Psoas muscle (tissue), 8 donors: ENCODE data around the gene OR1E1. TPM values are rescaled to one million over a fixed set of nuclear protein-coding genes. Genes with fewer than 3 reads are reported as not detected.
"Not testable (repeated sequence)": the region's sequence is repeated elsewhere in the genome, so short reads cannot be mapped to it uniquely, and the experiment has no call there.

ENCODE experiments used
- ATAC-seq, 4 donors: fragments of 200-7000 bp; cut with Tn5 transposase; one replicate each; pipeline ENCODE4 v1.9.1; 2020; ENCODE audit warnings: moderate library complexity in 3 of 4, mild to moderate bottlenecking in 2 of 4
- DNase-seq, 2 donors: peaks; one replicate each; pipeline ENCODE4 v3.0.0-alpha.2; 2020
- H3K27ac ChIP-seq: fragments of 200-600 bp; one replicate; pipeline ENCODE4 v1.8.0; 2022
- H3K27me3 ChIP-seq, 3 donors: fragments of 200-600 bp in 1 of 3; one replicate each; pipeline versions ENCODE4 v1.6.1 to v1.8.0; 2013 to 2022; ENCODE audit warnings: low read length in 2 of 3, mild to moderate bottlenecking in 2 of 3, moderate library complexity in 1 of 3; ENCODE audit not compliant: insufficient read depth in 3 of 3
- H3K36me3 ChIP-seq, 2 donors: fragments of 200-600 bp in 1 of 2; one replicate each; pipeline versions ENCODE4 v1.6.1 to v1.8.0; 2013 to 2022; ENCODE audit warnings: low read depth in 1 of 2, mild to moderate bottlenecking in 1 of 2, moderate library complexity in 1 of 2; ENCODE audit not compliant: insufficient read depth in 1 of 2
- H3K4me1 ChIP-seq: fragments of 200-600 bp; one replicate; pipeline ENCODE4 v1.8.0; 2022
- H3K4me3 ChIP-seq: fragments of 200-600 bp; one replicate; pipeline ENCODE4 v1.8.0; 2022; ENCODE audit warnings: mild to moderate bottlenecking
- H3K9me3 ChIP-seq: fragments of 200-600 bp; one replicate; pipeline ENCODE4 v1.8.0; 2022
- CTCF ChIP-seq: fragments of 200-600 bp; IDR thresholded peaks from one replicate; pipeline ENCODE4 v1.8.0; 2022; ENCODE audit warnings: antibody characterized with exemption
- WGBS, 3 donors: extraction: QIAGEN DNeasy Blood & Tissue Kit; methylation state at CpG; one replicate each; pipeline versions ENCODE4 v1.1.6 to v1.1.7; 2013; 5-methylcytosine and 5-hydroxymethylcytosine counted together
- intact Hi-C, 2 donors: fragments of 100-400 bp; cut with DNase I; formaldehyde crosslinking; loops; one replicate each; pipeline versions ENCODE4 v1.11.0 to v1.14.2; 2022
- long read RNA-seq, 2 donors: library from polyadenylated mRNA; unstranded; transcript quantifications; one replicate each; pipeline ENCODE4 v2.0.0, GENCODE V29; 2021
- polyA plus RNA-seq, 3 donors: library from polyadenylated mRNA; stranded (reverse); fragments of 200-250 nt; gene quantifications; one replicate each; pipeline ENCODE4 v1.2.3, GENCODE V29; 2013
- total RNA-seq, 4 donors: library from RNA; stranded (reverse); fragmentation: NEBNext Ultra II Directional in 2 of 4; extraction: Animal tissue kit (Norgen Biotek cat#: 25700) in 2 of 4; gene quantifications; one replicate each; pipeline versions ENCODE4 v1.2.1 to v1.2.4, GENCODE V29; 2021 to 2023
- donor health status: healthy with polysubstance abuse.
- donor health status: DM: no; HTN: no; CAD: no; lungs with moderate emphysema.
- donor health status: Bipolar disorder and iron deficiency.
- donor health status: healthy.
- donor health status: DM: yes; HTN: yes; CAD: no.
- donor health status: DM: no; HTN: no; CAD: no.
- donor health status: DM: no; HTN: no; CAD: no.
- donor health status: DM: yes; HTN: yes; CAD: no.

OR1E1 gene
- total RNA-seq (under 1 TPM in 1 of 4 donors, not detected in 3; 0.34 TPM), polyA plus RNA-seq (under 1 TPM in 1 of 3 donors, not detected in 2; 0.04 TPM)
- long read RNA-seq, donor 1: 0 reads
- long read RNA-seq, donor 2: 0 reads

GRCh38 chr17:3398310-3398709 lies at the start of gene OR1E1:
OR1E1 (minus strand) TSS chr17:3398410; CDS start chr17:3398410, 0 bp downstream.
- H3K27me3 ChIP-seq: no peaks in the 10 kb centered on the region
- TF ChIP-seq CTCF: no peak
- no peak for DNase-seq
- no peak for ATAC-seq
- no peak within 1 kb of the TSS for H3K27ac ChIP-seq
- intact Hi-C loops: no loop called here
- H3K4me3 ChIP-seq: no peak within 1 kb of the TSS
- WGBS, 3 donors: 74 to 86% (median 83%) methylated on average over 1 of the region's 1 CpG
- H3K36me3 ChIP-seq: no peaks in the 10 kb centered on the region
- no peaks in the 10 kb centered on the region for H3K4me1 ChIP-seq
- H3K9me3 ChIP-seq: no peaks in the 10 kb centered on the region

GRCh38 chr17:3447625-3448024 lies 49.4 kb upstream of the OR1E1 start:
- H3K27ac ChIP-seq: no peak overlapping the region
- H3K36me3 ChIP-seq: no peaks in the 10 kb centered on the region
- WGBS, 3 donors: 57 to 63% (median 61%) methylated on average over 2 of the region's 2 CpGs
- DNase-seq: no peak
- H3K9me3 ChIP-seq: no peaks in the 10 kb centered on the region
- no peak for TF ChIP-seq CTCF
- ATAC-seq: no peak
- H3K27me3 ChIP-seq: no peaks in the 10 kb centered on the region
- intact Hi-C loops: no loop called here
- H3K4me1 ChIP-seq: no peaks in the 10 kb centered on the region
- no peak overlapping the region for H3K4me3 ChIP-seq

GRCh38 chr17:3440451-3440850 lies 42.2 kb upstream of the OR1E1 start:
- TF ChIP-seq CTCF: no peak
- no peak for ATAC-seq
- intact Hi-C loops: no loop called here
- Histone ChIP-seq H3K27ac (no peak overlapping the region), H3K27me3 (peaks cover 0 to 5% (median 0%) of the 10 kb centered on the region in 3 donors), H3K36me3 (no peaks in the 10 kb centered on the region), H3K4me3 (no peak overlapping the region), H3K4me1 (no peaks in the 10 kb centered on the region), H3K9me3 (no peaks in the 10 kb centered on the region)
- WGBS, 3 donors: 68 to 85% (median 70%) methylated on average over 2 of the region's 2 CpGs
- DNase-seq: no peak

- Histone ChIP-seq H3K27ac (no peak overlapping the region), H3K36me3 (no peaks in the 10 kb centered on the region), H3K9me3 (no peaks in the 10 kb centered on the region), H3K4me3 (no peak overlapping the region), H3K4me1 (no peaks in the 10 kb centered on the region), H3K27me3 (peaks cover 0 to 5% (median 0%) of the 10 kb centered on the region in 3 donors)
- no peak for DNase-seq
- intact Hi-C loops: no loop called here
- TF ChIP-seq CTCF: no peak
- 43 to 65% (median 44%) methylated on average over 1 of the region's 1 CpG for WGBS, 3 donors
- no peak for ATAC-seq
Observed at GRCh38 chr17:3438368-3438767, 40.2 kb upstream of the OR1E1 start.

GRCh38 chr17:3433741-3434140 lies 35.5 kb upstream of the OR1E1 start, which contains the start of gene OR1E2:
OR1E2 (minus strand) TSS chr17:3433841; CDS start chr17:3433841, 0 bp downstream.
- Histone ChIP-seq H3K27ac (no peak within 1 kb of the TSS), H3K4me3 (no peak within 1 kb of the TSS), H3K4me1 (no peaks in the 10 kb centered on the region), H3K9me3 (peaks cover 11% of the 10 kb centered on the region), H3K27me3 (peaks cover 0 to 5% (median 0%) of the 10 kb centered on the region in 3 donors), H3K36me3 (no peaks in the 10 kb centered on the region)
- no peak for TF ChIP-seq CTCF
- DNase-seq: no peak
- ATAC-seq: no peak
- intact Hi-C loops: no loop called here
- WGBS, 3 donors: 64 to 69% (median 66%) methylated on average over 3 of the region's 3 CpGs

GRCh38 chr17:3433215-3433614 lies 35.0 kb upstream of the OR1E1 start:
- H3K4me1 ChIP-seq, H3K27me3 ChIP-seq, ATAC-seq, intact Hi-C loops, DNase-seq, H3K4me3 ChIP-seq, H3K27ac ChIP-seq, H3K36me3 ChIP-seq: not testable (repeated sequence)
- peaks cover 11% of the 10 kb centered on the region for H3K9me3 ChIP-seq
- WGBS, 3 donors: 30 to 36% (median 32%) methylated on average over 7 of the region's 7 CpGs
